Testis (tissue), 2 donors: ENCODE results near the gene ODAM.
"Not testable (repeated sequence)": the region's sequence is repeated elsewhere in the genome, so short reads cannot be mapped to it uniquely, and the experiment has no call there.

ENCODE experiments used
- POLR2A ChIP-seq: fragments of 450-650 bp; IDR thresholded peaks from one replicate; pipeline ENCODE4 v1.6.1; 2017; ENCODE audit warnings: antibody characterized with exemption, mild to moderate bottlenecking, moderate library complexity
- TF ChIP-seq, protein P1 (sequence below), 3 experiments: fragments of 450-650 bp in 2 of 3; fragments of 200-600 bp in 1 of 3; sonication (generic) in 1 of 3; IDR thresholded peaks; one replicate each; pipeline ENCODE4 v1.5.1; 2016 to 2019; ENCODE audit warnings: antibody characterized with exemption in 3 of 3, mild to moderate bottlenecking in 2 of 3, moderate library complexity in 1 of 3

- TF ChIP-seq, protein P1, sequence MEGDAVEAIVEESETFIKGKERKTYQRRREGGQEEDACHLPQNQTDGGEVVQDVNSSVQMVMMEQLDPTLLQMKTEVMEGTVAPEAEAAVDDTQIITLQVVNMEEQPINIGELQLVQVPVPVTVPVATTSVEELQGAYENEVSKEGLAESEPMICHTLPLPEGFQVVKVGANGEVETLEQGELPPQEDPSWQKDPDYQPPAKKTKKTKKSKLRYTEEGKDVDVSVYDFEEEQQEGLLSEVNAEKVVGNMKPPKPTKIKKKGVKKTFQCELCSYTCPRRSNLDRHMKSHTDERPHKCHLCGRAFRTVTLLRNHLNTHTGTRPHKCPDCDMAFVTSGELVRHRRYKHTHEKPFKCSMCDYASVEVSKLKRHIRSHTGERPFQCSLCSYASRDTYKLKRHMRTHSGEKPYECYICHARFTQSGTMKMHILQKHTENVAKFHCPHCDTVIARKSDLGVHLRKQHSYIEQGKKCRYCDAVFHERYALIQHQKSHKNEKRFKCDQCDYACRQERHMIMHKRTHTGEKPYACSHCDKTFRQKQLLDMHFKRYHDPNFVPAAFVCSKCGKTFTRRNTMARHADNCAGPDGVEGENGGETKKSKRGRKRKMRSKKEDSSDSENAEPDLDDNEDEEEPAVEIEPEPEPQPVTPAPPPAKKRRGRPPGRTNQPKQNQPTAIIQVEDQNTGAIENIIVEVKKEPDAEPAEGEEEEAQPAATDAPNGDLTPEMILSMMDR (IDR thresholded peaks at IDR 0.05), result not testable (repeated sequence)
- not testable (repeated sequence) for TF ChIP-seq POLR2A
These were observed 17.2 kb downstream of the ODAM start for GRCh38 chr4:70212752-70213151.
